Measurements from ENCODE around the gene ENO1. TPM values are rescaled to one million over a fixed set of nuclear protein-coding genes. Genes with fewer than 3 reads are reported as not detected.
"Not testable (repeated sequence)": the region's sequence is repeated elsewhere in the genome, so short reads cannot be mapped to it uniquely, and the experiment has no call there.

Gene ENO1
- total RNA-seq, 2 donors from 2014 or later: 145 to 157 TPM

DNA sequence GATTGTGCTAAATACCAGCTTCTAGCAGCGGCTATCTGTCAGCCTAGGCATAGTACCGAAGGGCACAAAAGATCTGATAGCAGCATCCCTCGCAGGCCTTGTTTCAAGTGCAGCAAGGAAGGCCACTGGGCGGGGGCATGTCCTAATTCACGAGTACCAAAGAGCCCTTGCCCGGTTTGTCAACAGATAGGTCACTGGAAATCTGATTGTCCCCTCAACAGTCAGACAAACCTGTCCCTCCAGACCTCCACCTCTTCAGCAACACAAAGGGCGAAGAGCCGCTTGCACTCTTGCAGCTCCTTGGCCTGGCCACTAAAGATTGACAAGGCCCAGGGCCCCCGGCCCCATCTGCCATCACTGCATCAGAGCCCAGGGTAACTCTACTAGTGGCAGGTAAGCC is 44.5 kb upstream of the ENO1 start:
- intact Hi-C loops (cut with DNase I): no loop called here
- Histone ChIP-seq H3K9me3 (no peaks in the 10 kb centered on the region), H3K4me3 (no peak overlapping the region), H3K4me1 (no peaks in the 10 kb centered on the region), H3K27ac (no peak overlapping the region), H3K36me3 (replicated peaks in 1 of 2; ENCODE audit: insufficient read depth in 1 of 2, low read depth in 2 of 2) (no peaks in the 10 kb centered on the region), H3K27me3 (no peaks in the 10 kb centered on the region)
- 83 to 84% methylated on average over 7 to 9 of the region's 9 CpGs for WGBS, 2 donors
- no peak for ATAC-seq
- TF ChIP-seq, protein P1, sequence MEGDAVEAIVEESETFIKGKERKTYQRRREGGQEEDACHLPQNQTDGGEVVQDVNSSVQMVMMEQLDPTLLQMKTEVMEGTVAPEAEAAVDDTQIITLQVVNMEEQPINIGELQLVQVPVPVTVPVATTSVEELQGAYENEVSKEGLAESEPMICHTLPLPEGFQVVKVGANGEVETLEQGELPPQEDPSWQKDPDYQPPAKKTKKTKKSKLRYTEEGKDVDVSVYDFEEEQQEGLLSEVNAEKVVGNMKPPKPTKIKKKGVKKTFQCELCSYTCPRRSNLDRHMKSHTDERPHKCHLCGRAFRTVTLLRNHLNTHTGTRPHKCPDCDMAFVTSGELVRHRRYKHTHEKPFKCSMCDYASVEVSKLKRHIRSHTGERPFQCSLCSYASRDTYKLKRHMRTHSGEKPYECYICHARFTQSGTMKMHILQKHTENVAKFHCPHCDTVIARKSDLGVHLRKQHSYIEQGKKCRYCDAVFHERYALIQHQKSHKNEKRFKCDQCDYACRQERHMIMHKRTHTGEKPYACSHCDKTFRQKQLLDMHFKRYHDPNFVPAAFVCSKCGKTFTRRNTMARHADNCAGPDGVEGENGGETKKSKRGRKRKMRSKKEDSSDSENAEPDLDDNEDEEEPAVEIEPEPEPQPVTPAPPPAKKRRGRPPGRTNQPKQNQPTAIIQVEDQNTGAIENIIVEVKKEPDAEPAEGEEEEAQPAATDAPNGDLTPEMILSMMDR (IDR thresholded peaks at IDR 0.05): no peak
- DNase-seq: no peak

DNA sequence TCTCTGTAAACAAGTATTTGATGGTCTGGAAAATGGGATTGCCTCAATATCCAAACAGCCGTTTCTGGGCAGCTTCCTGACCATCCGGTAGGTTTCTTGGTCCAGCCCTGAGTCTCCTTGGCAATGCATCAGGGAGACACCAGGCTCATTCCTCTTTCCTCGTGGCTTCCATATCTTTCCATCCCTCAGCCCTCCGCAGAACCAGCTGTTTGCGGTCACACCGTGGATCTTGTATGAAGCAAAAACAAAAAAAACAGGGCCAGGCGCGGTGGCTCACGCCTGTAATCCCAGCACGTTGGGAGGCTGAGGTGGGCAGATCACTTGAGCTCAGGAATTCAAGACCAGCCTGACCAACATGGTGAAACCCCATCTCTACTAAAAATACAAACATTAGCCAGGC is 39.0 kb upstream of the ENO1 start:
- DNase-seq; H3K4me1 ChIP-seq; H3K36me3 ChIP-seq (replicated peaks in 1 of 2; ENCODE audit: insufficient read depth in 1 of 2, low read depth in 2 of 2); H3K27ac ChIP-seq; H3K4me3 ChIP-seq; intact Hi-C loops (cut with DNase I); H3K27me3 ChIP-seq; H3K9me3 ChIP-seq; ATAC-seq: not testable (repeated sequence)
- 38 to 59% methylated on average over 6 to 10 of the region's 10 CpGs for WGBS, 2 donors

DNA sequence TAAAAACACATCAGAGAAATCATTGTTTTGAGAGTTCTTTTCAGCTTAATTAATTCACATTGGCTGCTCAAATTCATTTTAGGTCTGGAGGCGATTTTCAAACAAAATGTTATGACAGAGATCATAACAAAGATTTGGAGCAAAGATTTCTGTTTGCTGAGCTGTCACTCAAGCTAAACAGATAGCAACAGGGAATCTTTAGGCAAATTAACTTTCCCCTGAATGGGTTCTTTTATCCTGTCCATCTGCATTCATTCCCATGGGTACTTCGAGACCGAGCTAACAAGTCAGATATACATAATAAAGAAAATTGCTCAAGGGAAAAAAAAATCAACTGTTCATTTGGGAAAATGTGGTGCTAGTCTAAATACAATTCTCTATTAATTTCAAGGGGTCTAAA is 37.0 kb upstream of the ENO1 start:
- ATAC-seq: no peak
- intact Hi-C loops (cut with DNase I): no loop called here
- no peak for DNase-seq
- WGBS, 2 donors: 23 to 24% methylated on average over 3 of the region's 3 CpGs
- Histone ChIP-seq H3K27me3 (no peaks in the 10 kb centered on the region), H3K4me1 (no peaks in the 10 kb centered on the region), H3K4me3 (no peak overlapping the region), H3K9me3 (no peaks in the 10 kb centered on the region), H3K36me3 (replicated peaks in 1 of 2; ENCODE audit: insufficient read depth in 1 of 2, low read depth in 2 of 2) (no peaks in the 10 kb centered on the region), H3K27ac (no peak overlapping the region)
- TF ChIP-seq, protein P1 (IDR thresholded peaks at IDR 0.05): no peak
- no peak for TF ChIP-seq POLR2A (IDR thresholded peaks at IDR 0.05)

DNA sequence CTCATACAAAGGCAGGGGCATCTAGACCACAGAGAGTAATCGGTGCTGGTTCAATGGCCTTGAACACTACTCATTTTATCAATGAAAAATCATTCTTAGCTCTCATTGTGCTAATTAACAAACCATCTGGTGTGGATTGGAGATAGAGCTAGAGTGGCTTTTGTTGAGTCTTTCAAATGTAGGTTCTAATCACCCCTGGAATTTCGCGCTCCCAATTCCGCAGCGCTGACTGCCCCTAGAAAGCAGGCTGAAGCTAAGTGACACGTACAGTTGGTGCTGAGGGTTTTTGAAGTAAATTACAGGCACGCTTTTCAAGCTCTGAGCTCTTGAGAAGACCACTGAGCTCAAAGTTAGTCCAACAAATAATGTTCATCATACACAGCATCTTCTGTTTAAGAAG is 36.0 kb upstream of the ENO1 start:
- WGBS, 2 donors: 78 to 86% methylated on average over 7 of the region's 7 CpGs
- intact Hi-C loops (cut with DNase I): no loop called here

DNA sequence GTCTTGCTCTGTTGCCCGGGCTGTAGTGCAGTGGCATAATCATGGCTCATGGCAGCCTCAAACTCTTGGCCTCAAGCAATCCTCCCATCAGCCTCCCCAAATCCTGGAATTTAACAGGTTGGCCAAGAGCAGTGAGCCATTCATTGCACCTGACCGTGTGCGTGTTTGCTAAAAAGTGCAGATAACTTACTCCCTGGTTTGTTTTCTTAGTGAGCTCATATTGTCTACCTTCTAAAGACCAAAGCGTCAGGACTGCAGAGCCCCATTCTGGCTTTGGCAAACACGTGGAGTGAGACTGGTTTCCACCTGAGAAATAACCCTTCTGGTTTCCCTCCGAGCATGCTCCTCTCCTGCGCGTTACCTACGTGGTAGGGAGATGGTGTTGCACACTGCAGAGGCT is 35.0 kb upstream of the ENO1 start:
- ATAC-seq (no peak), DNase-seq (no peak)
- Histone ChIP-seq H3K4me3 (no peak overlapping the region), H3K36me3 (replicated peaks in 1 of 2; ENCODE audit: insufficient read depth in 1 of 2, low read depth in 2 of 2) (no peaks in the 10 kb centered on the region), H3K4me1 (no peaks in the 10 kb centered on the region), H3K9me3 (no peaks in the 10 kb centered on the region), H3K27me3 (no peaks in the 10 kb centered on the region), H3K27ac (no peak overlapping the region)
- TF ChIP-seq, protein P1 (IDR thresholded peaks at IDR 0.05): no peak
- no peak for TF ChIP-seq POLR2A (IDR thresholded peaks at IDR 0.05)
- 50 to 57% methylated on average over 8 to 9 of the region's 9 CpGs for WGBS, 2 donors
- intact Hi-C loops (cut with DNase I): no loop called here

More for the DNA sequence above, 36.0 kb upstream of the ENO1 start:
- TF ChIP-seq, protein P1 (IDR thresholded peaks at IDR 0.05): no peak
- TF ChIP-seq POLR2A (IDR thresholded peaks at IDR 0.05): no peak
- Histone ChIP-seq H3K4me3 (no peak overlapping the region), H3K27ac (no peak overlapping the region), H3K36me3 (replicated peaks in 1 of 2; ENCODE audit: insufficient read depth in 1 of 2, low read depth in 2 of 2) (no peaks in the 10 kb centered on the region), H3K9me3 (no peaks in the 10 kb centered on the region), H3K27me3 (no peaks in the 10 kb centered on the region), H3K4me1 (no peaks in the 10 kb centered on the region)
- ATAC-seq (no peak), DNase-seq (no peak)
